Kidney epithelial cell (primary cell): ENCODE data around the gene PEX6. TPM values are rescaled to one million over a fixed set of nuclear protein-coding genes. Genes with fewer than 3 reads are reported as not detected.

Source experiments
- DNase-seq: peaks from one replicate; pipeline ENCODE4 v3.0.0-alpha.2; 2010; ENCODE audit warnings: low read depth
- H3K27me3 ChIP-seq: 2 replicates; pipeline ENCODE4 v1.6.0; 2011; ENCODE audit warnings: low read length; ENCODE audit not compliant: control insufficient read depth, insufficient read depth
- H3K36me3 ChIP-seq: 2 replicates; pipeline ENCODE4 v1.5.1; 2011; ENCODE audit warnings: low read length; ENCODE audit not compliant: control insufficient read depth, insufficient read depth
- H3K4me3 ChIP-seq: 2 replicates; pipeline ENCODE4 v1.5.1; 2011; ENCODE audit warnings: low read depth, mild to moderate bottlenecking, control low read depth, low read length
- CTCF ChIP-seq: IDR thresholded peaks from 2 replicates; pipeline ENCODE4 v1.5.1; 2011; ENCODE audit warnings: mild to moderate bottlenecking, moderate library complexity, low read length, control low read depth, inconsistent platforms; ENCODE audit not compliant: insufficient read depth, poor library complexity, severe bottlenecking
- total RNA-seq: library from RNA; depleted of rRNA; stranded (reverse); fragments of >200 nt; gene quantifications from 2 replicates; pipeline ENCODE4 v1.2.3, GENCODE V29; 2015

The PEX6 gene
- total RNA-seq, 1 donor from 2014 or later: 40.7 TPM

GRCh38 chr6:42925248-42925857 lies 53.6 kb downstream of the PEX6 start:
- Histone ChIP-seq H3K27me3 (peaks cover 2% of the 10 kb centered on the region), H3K4me3 (no peak overlapping the region), H3K36me3 (no peaks in the 10 kb centered on the region)
- TF ChIP-seq CTCF: no peak
- DNase-seq: no peak

- no peaks in the 10 kb centered on the region for H3K36me3 ChIP-seq
- no peak for DNase-seq
- no peak overlapping the region for H3K4me3 ChIP-seq
- no peak for TF ChIP-seq CTCF
- peaks cover 2% of the 10 kb centered on the region for H3K27me3 ChIP-seq
Measured at GRCh38 chr6:42923666-42924065, 55.3 kb downstream of the PEX6 start.

- H3K27me3 ChIP-seq: peaks cover 2% of the 10 kb centered on the region
- DNase-seq: no peak
- TF ChIP-seq CTCF: no peak
- H3K4me3 ChIP-seq: no peak overlapping the region
- H3K36me3 ChIP-seq: no peaks in the 10 kb centered on the region
Measured at GRCh38 chr6:42921801-42922200, 57.2 kb downstream of the PEX6 start.

- DNase-seq: no peak
- no peak for TF ChIP-seq CTCF
- Histone ChIP-seq H3K36me3 (no peaks in the 10 kb centered on the region), H3K4me3 (no peak overlapping the region), H3K27me3 (no peaks in the 10 kb centered on the region)
Measured at GRCh38 chr6:42916288-42916687, 62.7 kb downstream of the PEX6 start.

DNA sequence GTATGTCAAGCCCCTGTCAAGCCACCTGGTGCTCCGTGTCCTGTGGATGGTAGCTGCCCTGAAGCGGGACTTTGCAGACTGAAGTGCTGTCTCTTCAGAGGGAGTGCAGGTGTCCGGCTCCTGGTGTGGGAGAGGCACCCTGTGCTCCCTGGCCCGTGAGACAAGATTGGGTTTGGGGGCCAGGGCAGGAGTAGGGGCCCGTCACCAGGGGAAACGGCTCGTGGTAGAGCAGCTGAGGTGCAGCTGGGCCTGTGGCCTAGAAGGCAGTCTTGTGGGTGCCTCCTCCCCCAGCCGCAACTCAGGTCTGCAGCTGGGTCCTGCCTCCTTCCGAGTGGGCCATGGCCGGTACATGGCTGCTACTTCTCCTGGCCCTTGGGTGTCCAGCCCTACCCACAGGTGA lies 63.2 kb downstream of the PEX6 start, which contains the start of gene PTCRA:
Gene PTCRA, plus strand, starts transcription at position 322 of the 400 bp plus-strand sequence. Its CDS starts 17 bp downstream, at position 339.
- no peaks in the 10 kb centered on the region for H3K36me3 ChIP-seq
- no peaks in the 10 kb centered on the region for H3K27me3 ChIP-seq
- DNase-seq: no peak
- no peak within 1 kb of the TSS for H3K4me3 ChIP-seq
- TF ChIP-seq CTCF: no peak

GRCh38 chr6:42914546-42914945 lies 64.4 kb downstream of the PEX6 start:
- TF ChIP-seq CTCF: no peak
- Histone ChIP-seq H3K36me3 (no peaks in the 10 kb centered on the region), H3K27me3 (no peaks in the 10 kb centered on the region), H3K4me3 (no peak overlapping the region)
- no peak for DNase-seq
